ENCODE data around the gene ZNF566.

The ZNF566 gene

GRCh38 chr19:36441339-36441738, 48.0 kb downstream of the ZNF566 start:
- no peak for DNase-seq

DNA sequence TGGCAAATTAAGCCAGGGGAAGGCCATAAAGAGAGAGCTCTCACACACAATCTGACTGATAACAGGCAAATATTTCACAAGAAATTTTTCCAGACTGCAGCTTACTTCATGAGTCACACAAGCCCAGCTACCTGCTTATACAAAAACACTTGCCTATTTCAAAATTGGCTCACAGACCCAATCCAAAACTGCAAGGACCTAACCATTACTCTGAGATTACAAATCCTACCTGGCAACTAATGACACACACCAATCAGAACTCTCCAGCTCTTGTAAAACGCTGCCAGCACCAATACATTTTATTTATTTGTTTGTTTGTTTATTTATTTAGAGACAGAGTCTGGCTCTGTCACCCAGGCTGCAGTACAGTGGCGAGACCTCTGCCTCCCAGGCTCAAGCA, 52.8 kb downstream of the ZNF566 start:
- DNase-seq, result no peak

GRCh38 chr19:36423925-36424324, 65.4 kb downstream of the ZNF566 start:
- DNase-seq, result no peak

- DNase-seq, result no peak
Measured at GRCh38 chr19:36421749-36422481, 67.4 kb downstream of the ZNF566 start.

- DNase-seq, result peak; percentile 65
Measured at GRCh38 chr19:36420961-36421748, 68.2 kb downstream of the ZNF566 start.

GRCh38 chr19:36418287-36419001, 70.9 kb downstream of the ZNF566 start, which contains the start of gene ZFP82:
Gene ZFP82 (minus strand): TSS chr19:36418644. CDS start chr19:36409789, 8,855 bp downstream.
- peak; percentile 92 for DNase-seq

DNA sequence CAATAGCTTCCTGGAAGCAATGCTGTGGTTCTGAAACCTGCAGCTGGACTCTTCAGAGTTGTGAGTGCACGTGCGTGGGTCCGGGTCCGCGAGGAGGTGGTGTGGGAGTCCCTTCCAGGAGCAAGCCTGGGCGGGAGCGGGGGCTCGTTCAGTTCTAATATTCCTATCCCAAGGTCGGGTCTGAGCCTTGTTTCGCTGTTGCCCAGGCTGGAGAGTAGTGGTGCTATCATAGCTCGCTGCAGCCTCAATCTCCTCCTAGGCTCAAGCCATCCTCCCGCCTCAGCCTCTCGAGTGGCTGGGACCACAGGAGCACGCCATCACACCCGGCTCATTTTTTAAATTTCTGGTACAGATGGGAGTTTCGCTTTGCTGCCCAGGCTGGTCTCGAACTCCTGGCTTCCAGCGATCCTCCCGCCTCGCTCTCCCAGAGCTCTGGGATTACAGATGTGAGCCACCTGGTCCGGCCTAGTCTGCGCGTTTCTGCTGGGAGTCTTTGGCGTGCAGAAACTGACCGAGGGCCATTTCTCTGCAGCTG, 71.5 kb downstream of the ZNF566 start:
- DNase-seq, result no peak

GRCh38 chr19:36409841-36410240, 79.5 kb downstream of the ZNF566 start:
- no peak for DNase-seq

DNA sequence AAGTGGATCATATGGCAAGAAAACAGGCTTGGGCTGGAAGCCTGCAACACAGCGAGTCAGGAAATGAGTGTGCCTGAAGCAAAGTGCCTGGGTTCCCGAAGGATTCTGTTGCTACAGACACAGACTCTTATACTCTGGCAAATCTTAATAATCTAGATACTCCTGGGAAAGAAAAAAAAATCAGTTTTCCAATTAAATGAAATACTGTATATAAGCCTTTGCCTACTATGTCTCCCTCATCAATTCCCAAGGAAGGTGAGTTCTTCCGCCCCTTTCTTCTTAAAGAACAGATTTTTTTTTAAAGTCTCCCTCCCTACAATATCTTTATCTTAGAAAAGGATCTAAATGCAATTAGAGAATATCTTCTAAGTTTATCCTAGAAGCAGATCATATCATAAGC, 81.3 kb downstream of the ZNF566 start:
- DNase-seq, result no peak

DNA sequence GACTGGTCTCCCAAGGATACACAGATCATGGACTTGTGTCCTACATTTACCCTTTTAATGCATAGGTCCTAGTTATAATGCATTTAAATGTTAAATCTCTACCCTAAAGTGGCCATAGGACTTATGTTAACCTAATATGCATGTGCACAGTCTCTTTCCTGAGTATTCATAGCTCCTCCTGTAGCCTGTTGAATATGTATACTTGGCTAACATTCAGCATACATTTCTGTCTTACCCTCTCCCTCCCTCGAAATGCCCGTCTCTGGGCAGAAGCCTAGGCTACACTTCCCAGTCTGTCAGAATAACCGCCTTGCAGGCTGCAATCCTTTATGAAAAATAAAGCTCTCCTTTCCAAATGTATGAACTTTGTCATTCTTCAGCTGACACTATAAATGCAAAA, 84.9 kb downstream of the ZNF566 start:
- DNase-seq, result no peak

GRCh38 chr19:36401475-36401874, 87.9 kb downstream of the ZNF566 start:
- no peak for DNase-seq

DNA sequence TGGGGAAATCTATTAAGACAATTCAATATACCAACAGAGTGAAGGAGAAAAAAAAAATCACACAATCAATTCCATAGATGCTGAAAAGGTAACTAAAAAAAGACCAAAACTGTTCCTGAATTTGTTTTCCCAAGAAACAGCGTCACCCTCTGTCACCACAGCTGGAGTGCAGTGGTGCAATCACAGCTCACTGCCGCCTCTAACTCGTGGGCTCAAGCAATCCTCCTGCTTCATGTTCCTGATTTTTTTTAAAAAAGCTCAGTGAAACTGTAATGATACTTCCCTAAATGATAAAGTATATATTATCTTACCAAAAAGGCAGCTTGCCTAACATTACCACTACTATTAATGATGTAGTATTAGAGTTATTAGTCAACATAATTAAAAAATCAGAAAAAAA, 90.8 kb downstream of the ZNF566 start:
- no peak for DNase-seq

Data from right hindlimb (tissue), 1 donor.